Superior temporal gyrus (tissue), 1 donor: ENCODE results near the gene MTMR10.

Experiments
- DNase-seq: peaks from one replicate; pipeline ENCODE4 v3.0.0-alpha.2; 2016; ENCODE audit errors: extremely low spot score

The MTMR10 gene

GRCh38 chr15:30956216-30957124 lies 35.0 kb downstream of the MTMR10 start:
- DNase-seq, result no peak

DNA sequence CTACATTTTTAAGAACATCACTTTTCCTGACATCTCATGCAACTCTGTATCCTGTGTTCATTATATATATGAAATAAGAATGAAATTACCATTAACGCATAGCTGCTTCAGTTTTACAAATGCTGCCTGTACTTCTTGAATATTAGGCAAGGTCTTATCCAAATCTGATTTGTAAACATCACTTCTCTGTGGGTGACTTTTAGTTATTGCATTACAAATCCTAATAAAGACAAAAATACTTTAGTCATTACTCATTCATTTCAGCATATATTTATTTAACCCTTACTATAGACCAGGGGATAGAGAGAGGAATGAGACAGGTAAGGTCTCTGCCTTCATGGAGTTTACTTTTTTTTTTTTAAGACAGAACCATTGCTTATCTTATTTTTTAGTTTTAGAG lies 36.8 kb downstream of the MTMR10 start:
- DNase-seq, result no peak

GRCh38 chr15:30953731-30954378 lies 37.6 kb downstream of the MTMR10 start:
- DNase-seq, result no peak

DNA sequence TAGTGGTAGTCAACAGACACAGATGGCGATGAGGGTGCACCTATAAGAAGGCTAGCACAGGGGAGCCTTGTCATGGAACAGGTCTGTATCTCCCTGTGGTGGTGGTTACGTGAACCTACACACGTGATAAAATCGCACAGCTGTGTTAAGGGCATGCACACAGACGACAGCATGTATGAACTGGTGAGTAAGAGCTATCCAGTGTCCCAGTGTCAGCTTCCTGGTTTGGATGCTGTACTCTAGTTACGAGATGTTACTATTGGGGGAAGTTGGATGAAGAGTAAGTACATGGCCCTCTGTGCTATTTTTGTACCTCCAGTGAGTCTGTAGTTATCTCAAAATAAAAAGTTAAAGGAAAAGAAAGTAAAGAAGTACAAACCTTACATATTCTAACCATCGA lies 38.2 kb downstream of the MTMR10 start:
- DNase-seq, result no peak

DNA sequence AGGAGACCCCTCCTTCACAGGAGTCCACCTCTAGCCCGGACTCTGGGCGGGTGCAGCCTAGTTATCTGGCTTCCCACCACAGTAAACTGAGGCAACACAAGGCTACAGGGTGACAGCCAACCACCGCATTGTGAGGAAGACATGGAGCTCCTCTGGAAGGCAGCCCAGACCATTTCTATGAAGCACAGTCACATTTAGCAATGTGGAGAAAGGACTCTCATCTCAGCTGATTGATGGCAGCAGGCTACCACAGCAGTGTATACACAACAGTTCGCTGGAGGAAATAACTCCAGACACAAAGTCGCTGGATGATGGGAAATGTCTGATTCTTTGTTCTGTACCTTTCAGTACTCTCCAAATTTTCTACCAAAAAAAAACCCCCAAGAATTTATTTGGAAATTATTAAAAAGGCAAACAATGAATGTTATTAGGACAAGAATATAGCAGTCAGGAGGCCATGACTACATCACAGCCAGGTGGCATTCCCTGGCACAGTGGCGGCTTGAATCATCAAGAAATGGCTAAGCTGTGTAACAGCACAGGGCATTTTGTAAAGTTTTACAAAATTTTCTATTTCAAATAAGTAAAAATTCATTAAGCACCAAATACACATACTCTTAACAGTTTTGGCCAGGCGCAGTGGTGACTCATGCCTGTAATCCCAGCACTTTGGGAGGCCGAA lies 47.6 kb downstream of the MTMR10 start:
- no peak for DNase-seq

DNA sequence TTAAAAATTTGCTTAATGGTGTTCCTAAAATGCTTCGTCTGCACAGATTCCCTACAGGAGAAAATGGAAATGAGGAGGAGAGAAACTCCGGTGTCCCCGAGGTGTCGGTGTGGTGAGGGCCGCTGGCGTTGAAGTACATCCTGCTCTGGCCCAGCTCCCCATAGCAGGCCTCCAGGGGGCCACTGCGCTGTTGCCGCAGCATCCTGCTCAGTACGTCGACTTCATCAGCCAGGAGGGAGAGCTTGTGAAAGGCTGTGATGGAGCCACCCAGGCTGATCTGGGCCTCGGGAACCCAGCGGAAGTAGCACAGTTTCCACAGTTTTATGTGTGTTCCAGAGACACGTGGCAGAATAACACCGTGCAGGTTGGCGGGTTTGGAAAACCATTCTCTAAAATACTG lies 49.9 kb downstream of the MTMR10 start:
- DNase-seq, result no peak

DNA sequence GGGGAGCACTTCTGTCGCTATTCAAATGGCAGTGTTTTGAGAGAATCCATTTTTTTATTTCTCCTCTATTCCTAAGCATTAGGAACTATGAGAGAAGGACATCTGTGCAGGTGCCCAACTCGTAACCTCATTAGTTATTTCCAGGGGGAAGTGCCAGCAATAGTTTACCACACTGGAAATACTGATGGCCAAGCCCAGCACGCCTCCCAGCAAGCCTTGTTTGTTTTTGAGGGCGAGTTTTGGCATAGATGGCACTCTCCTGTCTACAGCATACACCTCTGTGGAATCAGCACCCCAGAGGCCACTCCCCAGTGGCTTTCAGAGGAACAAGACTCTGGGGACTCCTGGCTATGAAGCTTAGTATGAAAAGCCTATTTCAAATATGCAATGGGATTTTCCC lies 51.1 kb downstream of the MTMR10 start:
- DNase-seq, result no peak

DNA sequence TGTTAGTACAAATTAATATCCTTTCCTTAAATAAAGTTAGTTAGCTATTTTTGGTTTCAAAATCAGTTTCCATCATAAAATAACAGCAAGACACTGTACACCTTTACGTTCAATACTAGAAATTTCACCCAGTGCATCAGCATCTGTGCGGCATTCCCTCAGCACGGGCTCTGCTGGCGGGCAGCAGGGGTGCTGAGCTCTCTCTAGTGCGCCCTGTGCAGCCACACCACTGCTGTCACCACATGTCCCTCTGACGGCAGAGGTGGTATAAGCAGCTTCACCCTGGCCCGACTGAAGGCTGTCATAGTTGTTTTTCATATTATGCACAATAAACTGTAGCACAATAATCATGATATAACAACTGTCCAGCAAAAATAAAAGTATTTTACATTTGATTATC lies 52.3 kb downstream of the MTMR10 start:
- DNase-seq, result no peak

DNA sequence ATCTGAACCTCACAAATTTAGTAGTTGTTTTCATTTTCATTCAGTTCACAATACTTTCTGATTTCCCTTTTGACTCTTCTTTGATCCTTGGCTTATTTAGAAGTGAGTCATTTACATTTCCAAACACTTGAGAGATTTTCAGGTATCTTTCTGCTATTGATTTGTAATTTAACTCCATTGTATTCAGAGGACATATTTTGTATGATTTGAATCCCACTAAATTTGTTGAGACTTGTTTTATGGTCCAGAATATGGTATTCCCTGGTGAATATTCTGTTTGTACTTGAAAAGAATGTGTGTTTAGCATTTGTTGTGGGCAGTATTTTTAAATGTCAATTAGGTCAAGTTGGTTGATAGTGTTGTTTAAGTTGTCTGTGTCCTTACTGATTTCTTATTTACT lies 58.1 kb downstream of the MTMR10 start:
- DNase-seq, result no peak

DNA sequence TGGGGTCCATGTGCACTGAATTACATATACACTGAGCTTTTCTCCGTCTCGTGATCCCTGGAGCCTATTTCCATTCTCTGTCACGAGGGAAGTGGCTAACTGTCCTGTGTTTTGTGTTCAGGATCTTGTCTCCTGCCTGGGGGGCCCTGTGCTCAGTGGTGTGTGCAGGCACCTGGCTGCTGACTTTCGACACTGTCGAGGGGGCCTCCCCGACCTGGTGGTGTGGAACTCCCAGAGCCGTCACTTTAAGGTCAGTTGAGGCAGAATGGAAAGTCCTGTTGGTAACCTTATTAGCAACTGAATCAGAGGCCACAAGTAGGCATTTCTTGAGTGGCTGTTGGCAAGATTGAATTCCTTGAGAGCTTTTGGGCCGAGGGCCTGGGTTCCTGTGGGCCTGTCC lies 61.0 kb downstream of the MTMR10 start:
- no peak for DNase-seq

DNA sequence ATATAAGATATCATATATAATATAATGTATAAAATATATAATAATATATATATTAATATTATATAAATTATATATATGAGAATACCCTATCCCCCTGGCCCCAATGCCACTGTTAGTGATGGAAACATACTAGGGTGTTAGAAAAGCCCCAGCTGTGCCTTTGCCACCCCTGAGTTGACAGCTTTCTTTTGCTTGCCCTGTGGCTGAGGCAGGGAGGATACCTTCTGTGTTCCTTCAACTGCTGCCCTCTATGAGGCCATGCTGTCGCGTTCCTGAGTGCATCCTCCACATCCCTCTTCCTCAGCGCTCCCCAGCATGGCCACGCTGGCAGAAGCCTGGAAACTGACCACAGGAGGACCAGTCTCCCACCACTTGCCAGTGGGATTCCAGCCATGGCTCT lies 61.4 kb downstream of the MTMR10 start:
- no peak for DNase-seq

DNA sequence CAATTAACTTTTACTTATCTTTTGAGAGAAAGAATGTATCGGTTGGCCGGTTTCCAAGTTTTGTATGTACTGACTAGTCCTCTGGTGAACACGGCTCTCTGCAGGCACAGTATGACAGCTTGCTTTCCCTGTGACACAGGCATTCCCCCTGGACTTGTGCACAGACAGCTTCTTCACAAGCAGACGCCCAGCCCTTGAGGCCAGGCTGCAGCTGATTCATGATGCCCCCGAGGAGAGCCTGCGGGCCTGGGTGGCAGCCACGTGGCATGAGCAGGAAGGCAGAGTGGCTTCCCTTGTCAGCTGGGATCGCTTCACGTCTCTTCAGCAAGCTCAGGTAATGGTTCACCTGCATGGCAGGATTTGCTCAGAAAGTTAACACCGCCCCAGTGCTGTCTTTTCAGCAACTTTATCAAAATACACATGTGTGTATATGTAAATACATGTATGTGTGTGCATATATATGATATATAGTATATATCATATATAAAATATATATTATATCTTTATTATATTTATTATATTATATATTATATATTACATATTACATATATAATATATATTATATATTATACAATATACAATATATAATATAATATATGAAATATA lies 62.3 kb downstream of the MTMR10 start:
- DNase-seq, result no peak

- no peak for DNase-seq
Observed at GRCh38 chr15:30928076-30928475, 63.4 kb downstream of the MTMR10 start.

DNA sequence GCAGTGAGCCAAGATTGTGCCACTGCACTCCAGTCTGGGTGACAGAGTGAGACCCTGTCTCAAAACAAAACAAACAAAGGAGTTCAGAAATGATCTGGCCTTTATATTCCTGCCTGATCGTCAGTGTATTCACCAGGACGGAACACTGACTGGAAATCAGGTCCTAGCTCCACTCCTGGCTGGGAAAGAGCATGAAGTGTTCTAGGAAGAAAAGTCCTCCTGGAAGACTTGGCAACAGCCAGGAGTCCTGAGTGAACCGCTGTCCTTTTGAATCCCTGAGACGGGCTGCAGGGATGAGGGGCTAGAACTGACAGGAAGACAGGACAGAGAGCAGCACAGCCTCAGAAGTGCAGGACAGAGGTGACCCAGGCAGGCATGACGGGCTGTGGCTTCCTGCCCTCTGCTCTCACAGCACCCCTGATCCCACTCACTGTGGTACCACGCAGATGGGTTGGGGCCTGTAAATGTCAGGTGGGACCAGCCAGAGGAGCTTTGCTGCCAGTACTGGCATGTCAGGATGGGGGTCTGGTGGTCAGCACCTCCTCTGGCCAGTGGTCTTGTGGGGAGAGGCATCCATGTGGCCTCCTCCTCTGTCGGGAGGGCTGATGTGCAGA lies 64.2 kb downstream of the MTMR10 start:
- DNase-seq, result no peak

DNA sequence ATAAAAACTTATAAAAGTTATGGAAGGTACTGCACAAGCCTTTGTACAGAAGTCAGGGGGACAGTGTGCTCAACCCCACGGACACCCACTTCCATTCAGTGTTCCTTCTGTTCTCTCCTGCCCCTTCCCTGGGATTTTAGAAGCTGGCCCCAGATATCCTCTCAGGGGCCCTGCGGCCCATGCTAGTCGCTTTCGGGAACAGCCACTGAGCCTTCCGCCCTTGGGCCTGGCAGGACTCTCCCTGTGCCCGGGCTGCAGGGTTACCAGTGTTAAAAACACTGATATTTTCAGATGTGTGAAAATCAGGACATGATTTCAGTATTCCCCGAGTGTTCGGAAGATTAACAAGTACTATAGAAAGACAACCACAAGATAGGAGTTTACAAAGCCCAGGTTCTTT lies 65.3 kb downstream of the MTMR10 start:
- DNase-seq, result no peak

GRCh38 chr15:30925686-30926085 lies 65.7 kb downstream of the MTMR10 start:
- no peak for DNase-seq

- DNase-seq, result no peak
Observed at GRCh38 chr15:30924353-30924752, 67.1 kb downstream of the MTMR10 start.

- DNase-seq, result peak; percentile 83
Observed at GRCh38 chr15:30923429-30923828, 68.0 kb downstream of the MTMR10 start.

DNA sequence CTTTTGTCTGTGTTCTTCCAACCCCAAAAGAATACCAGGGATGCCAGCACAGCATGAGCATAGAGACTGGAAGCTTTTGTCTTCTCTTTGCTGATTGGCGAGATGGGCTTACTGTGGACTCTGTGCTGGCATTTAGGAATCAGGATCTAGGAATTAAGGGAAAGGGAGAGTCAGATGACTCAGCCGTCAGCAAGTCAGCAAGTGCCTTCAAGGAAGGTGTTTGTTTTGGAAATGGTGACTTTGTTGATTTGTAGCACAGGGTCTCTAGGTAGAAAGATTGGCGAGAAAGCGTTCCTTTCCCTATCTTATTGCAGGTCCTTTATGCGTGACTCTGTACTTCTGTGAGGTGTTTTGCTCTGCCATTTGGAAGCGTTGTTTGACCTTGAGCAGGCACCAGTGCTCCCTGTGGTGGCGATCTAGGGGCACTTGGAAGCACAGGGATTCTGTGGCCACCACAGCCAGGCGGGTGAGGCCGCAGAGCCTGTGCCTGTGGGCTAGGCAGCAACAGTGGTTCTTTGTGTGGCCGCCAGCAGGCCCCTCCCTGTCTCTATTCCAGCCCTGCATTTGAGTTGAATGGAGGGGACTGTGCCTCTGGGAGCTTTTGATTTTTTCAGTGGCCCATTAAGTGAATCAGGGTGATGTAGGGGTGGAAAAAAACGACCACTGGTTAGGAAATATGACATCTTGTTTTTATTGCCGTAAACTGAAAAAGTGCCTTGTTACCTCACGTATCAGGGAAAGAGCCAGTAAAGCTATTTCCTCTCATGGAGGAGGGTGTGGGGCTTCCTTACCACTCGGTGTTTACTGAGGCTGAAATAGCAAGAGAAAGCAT lies 68.7 kb downstream of the MTMR10 start:
- peak; percentile 93 for DNase-seq

DNA sequence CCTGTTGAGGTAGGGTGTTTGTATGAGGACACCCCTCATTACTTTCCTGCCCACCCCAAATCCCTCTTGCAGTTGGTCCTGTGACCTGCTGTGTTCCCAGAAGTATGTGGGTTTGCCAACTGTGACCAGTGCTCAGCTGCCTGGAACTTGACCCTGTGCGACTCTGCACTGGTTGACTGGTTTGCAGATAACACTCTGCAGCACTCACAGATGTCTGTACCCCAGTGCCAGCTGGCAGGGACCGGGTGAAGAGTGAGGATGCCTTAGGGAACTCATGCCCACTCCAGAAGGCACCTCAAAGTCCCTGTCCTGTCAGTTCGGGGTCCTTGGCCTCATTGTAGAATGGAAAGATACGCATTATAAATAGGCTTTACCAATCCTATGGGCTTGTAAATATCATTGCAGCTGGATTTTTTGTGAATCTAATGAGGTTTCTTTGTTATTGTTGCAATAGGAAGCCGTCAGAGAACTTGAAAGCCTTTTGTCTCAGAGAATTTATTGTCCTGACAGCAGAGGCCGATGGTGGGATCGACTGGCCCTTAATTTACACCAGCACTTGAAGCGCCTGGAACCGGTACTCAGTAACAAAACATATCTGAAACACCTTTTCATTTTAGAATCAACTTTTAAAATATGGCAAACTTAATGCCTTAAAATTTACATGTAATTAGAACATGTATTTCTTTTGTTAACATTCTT lies 69.5 kb downstream of the MTMR10 start:
- DNase-seq, result peak; percentile 85
